Tibial nerve (tissue), 3 donors: ENCODE data around the gene NFX1.

Experiments
- CTCF ChIP-seq, 5 experiments: fragments of 200-600 bp in 3 of 5; fragments of 450-650 bp in 2 of 5; sonication (generic) in 3 of 5; IDR thresholded peaks; one replicate each; pipeline ENCODE4 v1.5.1; 2016 to 2019; ENCODE audit warnings: antibody characterized with exemption in 5 of 5, mild to moderate bottlenecking in 3 of 5, moderate library complexity in 2 of 5
- POLR2A ChIP-seq, 2 donors: fragments of 450-650 bp; IDR thresholded peaks; one replicate each; pipeline ENCODE4 v1.6.1; 2017; ENCODE audit warnings: antibody characterized with exemption in 2 of 2, mild to moderate bottlenecking in 2 of 2, moderate library complexity in 2 of 2

GRCh38 chr9:33329979-33330378 lies 39.7 kb downstream of the NFX1 start:
- TF ChIP-seq CTCF (IDR thresholded peaks at IDR 0.05): no peak
- no peak for TF ChIP-seq POLR2A (IDR thresholded peaks at IDR 0.05)
